Measurements from ENCODE around the gene ZNF200. TPM values are rescaled to one million over a fixed set of nuclear protein-coding genes. Genes with fewer than 3 reads are reported as not detected.
A peak's percentile ranks its signal among the peaks of the same experiment; 100 is the strongest.

The ZNF200 gene
- total RNA-seq, 4 donors from 2014 or later: 4.9 to 13.0 (median 7.4) TPM

DNA sequence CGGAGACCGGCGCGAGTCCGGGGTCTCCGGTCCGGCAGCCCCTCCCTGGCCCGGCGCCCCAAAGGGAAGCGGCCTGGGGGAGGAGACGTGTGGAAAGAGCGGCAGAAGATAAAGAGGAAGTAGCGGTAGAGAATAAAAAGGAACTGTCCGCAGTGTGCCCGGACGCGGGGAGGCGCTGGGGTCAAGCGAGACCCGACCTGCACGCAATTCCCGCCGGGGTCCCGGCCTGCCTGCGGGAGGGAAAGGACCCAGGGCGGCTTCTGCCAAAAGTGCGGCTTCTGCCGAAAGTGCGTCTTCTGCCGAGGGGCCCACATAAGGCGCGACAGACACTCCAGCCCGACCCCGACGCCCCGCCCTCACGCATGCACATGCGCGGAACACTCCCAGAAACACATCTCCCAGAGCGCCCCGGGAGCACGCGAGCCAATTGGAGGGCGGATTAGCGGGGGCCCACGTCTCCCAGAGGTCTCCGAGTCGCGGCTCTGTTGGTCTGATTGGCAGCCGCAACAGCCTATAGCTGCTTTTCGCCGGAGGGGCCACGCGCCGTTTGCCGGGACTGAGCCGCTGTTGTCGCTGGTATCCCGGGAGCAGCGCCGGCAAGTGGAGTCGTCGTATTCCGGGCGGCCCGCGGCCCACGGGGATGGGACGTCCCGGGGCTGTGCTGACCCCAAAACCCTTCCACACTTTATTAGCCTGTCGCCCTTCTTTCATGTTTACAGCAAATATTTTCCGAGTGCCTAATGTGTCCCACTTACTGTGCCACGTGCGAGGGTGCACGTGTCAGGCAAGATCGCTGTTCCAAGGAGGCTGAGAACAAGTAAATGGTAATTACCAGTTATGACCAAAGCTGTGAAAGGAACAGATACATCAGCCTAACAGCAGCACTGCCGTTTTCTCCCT is 29.4 kb upstream of the ZNF200 start:
- in situ Hi-C loops (cut with MboI; ENCODE audit: low pct_ligation_motif_present in 1 of 4, low pct_unique_long_range_greater_than_20kb in 1 of 4, low sequenced_read_pairs in 3 of 4) (no loop called here), intact Hi-C loops (cut with DNase I; ENCODE audit: low total_unique reads) (no loop called here)
- WGBS, 2 donors (ENCODE audit: low coverage in 1 of 2): 2 to 13% methylated on average over 4 to 77 of the region's 77 CpGs
- TF ChIP-seq, protein P1, sequence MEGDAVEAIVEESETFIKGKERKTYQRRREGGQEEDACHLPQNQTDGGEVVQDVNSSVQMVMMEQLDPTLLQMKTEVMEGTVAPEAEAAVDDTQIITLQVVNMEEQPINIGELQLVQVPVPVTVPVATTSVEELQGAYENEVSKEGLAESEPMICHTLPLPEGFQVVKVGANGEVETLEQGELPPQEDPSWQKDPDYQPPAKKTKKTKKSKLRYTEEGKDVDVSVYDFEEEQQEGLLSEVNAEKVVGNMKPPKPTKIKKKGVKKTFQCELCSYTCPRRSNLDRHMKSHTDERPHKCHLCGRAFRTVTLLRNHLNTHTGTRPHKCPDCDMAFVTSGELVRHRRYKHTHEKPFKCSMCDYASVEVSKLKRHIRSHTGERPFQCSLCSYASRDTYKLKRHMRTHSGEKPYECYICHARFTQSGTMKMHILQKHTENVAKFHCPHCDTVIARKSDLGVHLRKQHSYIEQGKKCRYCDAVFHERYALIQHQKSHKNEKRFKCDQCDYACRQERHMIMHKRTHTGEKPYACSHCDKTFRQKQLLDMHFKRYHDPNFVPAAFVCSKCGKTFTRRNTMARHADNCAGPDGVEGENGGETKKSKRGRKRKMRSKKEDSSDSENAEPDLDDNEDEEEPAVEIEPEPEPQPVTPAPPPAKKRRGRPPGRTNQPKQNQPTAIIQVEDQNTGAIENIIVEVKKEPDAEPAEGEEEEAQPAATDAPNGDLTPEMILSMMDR (IDR thresholded peaks at IDR 0.05): peak in 3 of 5 experiments; percentile 23 to 51 (median 32)
- TF ChIP-seq POLR2AphosphoS5 (IDR thresholded peaks at IDR 0.05) (peak; percentile 86 to 93 (median 93)), POLR2A (IDR thresholded peaks at IDR 0.05) (peak; percentile 89), EP300 (IDR thresholded peaks at IDR 0.05; ENCODE audit: low read depth) (peak; percentile 9)
- DNase-seq: peak; percentile 97
- Histone ChIP-seq H3K4me1 (peaks cover 0 to 33% (median 5%) of the 10 kb centered on the region in 4 donors), H3K4me3 (peak overlapping the region; percentile 77 to 91 (median 78)), H3K27ac (peak overlapping the region; percentile 97 to 100 (median 100)), H3K9me3 (no peaks in the 10 kb centered on the region), H3K27me3 (no peaks in the 10 kb centered on the region), H3K36me3 (peaks cover 0 to 4% (median 0%) of the 10 kb centered on the region in 4 donors)

DNA sequence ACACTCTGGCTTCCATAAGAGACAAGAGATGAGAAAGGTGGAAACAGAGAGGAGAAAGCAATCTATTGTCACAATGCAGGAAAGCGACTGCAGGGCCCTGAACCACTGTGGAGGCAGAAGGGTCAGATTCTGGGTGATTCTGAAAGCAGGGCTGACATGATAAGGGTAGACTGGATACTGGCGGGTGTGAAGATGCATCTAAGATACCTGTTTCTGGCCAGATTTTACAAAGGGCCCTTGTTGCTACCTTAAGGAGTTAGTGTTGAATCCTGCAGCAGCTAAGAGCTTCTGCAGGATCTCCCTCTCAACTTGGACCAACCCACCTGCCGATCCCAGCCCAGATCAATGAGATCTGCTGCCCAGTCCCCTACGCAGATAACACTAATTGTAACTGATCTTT is 27.6 kb upstream of the ZNF200 start:
- Histone ChIP-seq H3K9me3 (no peaks in the 10 kb centered on the region), H3K27ac (peak overlapping the region in 1 of 4 donors; percentile 100), H3K27me3 (no peaks in the 10 kb centered on the region), H3K4me1 (peaks cover 0 to 33% (median 5%) of the 10 kb centered on the region in 4 donors), H3K4me3 (no peak overlapping the region), H3K36me3 (no peaks in the 10 kb centered on the region)
- no peak for DNase-seq
- WGBS, 2 donors (ENCODE audit: low coverage in 1 of 2): 95 to 100% methylated on average over 2 to 4 of the region's 4 CpGs
- TF ChIP-seq POLR2AphosphoS5 (IDR thresholded peaks at IDR 0.05) (no peak), EP300 (IDR thresholded peaks at IDR 0.05; ENCODE audit: low read depth) (no peak), POLR2A (IDR thresholded peaks at IDR 0.05) (no peak)
- TF ChIP-seq, protein P1 (IDR thresholded peaks at IDR 0.05): no peak
- intact Hi-C loops (cut with DNase I; ENCODE audit: low total_unique reads) (no loop called here), in situ Hi-C loops (cut with MboI; ENCODE audit: low pct_ligation_motif_present in 1 of 4, low pct_unique_long_range_greater_than_20kb in 1 of 4, low sequenced_read_pairs in 3 of 4) (no loop called here)

DNA sequence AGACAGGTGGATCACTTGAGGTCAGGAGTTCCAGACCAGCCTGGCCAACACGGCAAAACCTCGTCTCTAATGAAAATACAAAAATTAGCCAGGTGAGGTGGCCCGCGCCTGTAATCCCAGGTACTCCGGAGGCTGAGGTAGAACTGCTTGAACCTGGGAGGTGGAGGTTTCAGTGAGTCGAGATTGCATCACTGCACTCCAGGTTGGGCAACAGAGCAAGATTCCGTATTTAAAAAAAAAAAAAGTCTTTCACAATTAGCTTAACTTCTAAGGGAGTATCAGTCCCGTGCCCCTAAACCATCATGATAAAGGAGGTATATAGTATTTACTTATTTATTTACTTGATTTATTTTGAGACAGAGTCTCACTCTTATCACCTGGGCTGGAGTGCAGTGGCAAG is 24.9 kb upstream of the ZNF200 start:
- Histone ChIP-seq H3K27me3 (no peaks in the 10 kb centered on the region), H3K36me3 (no peaks in the 10 kb centered on the region), H3K9me3 (no peaks in the 10 kb centered on the region), H3K27ac (no peak overlapping the region), H3K4me1 (peaks cover 0 to 10% (median 3%) of the 10 kb centered on the region in 4 donors), H3K4me3 (no peak overlapping the region)
- intact Hi-C loops (cut with DNase I; ENCODE audit: low total_unique reads) (no loop called here), in situ Hi-C loops (cut with MboI; ENCODE audit: low pct_ligation_motif_present in 1 of 4, low pct_unique_long_range_greater_than_20kb in 1 of 4, low sequenced_read_pairs in 3 of 4) (no loop called here)
- DNase-seq: no peak
- 78 to 86% methylated on average over 8 of the region's 8 CpGs for WGBS, 2 donors (ENCODE audit: low coverage in 1 of 2)
- TF ChIP-seq POLR2AphosphoS5 (IDR thresholded peaks at IDR 0.05): no peak
- TF ChIP-seq, protein P1 (IDR thresholded peaks at IDR 0.05): no peak
- TF ChIP-seq EP300 (IDR thresholded peaks at IDR 0.05; ENCODE audit: low read depth): no peak
- no peak for TF ChIP-seq POLR2A (IDR thresholded peaks at IDR 0.05)

DNA sequence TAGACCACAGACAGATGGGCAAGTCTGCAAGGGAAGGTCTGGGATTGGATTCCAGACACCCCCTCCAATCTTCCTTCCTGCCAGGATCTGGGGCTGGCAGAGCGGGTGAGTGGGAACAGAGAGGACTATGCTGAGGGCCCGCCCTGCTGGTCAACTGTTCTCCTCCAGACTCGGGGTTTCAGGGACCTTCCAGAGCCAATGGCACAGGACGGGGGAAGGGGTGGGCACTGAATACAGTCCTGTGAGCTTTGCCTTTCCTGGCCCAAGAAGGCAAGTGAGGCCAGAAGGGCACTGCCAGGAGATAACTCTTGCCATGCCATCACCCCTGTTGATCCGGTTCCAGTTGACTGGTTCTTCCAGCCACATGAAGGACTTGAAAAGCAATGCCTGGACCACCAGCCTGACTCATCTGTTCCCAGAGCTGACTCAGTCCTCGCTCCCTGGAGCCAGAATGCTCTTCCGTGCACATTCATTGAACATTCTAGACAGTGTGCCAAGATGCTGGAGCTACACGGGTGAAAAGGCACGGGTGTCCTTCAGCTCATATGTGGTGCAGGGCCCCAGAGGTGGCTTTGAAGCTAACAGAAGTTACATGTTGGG is 22.0 kb upstream of the ZNF200 start:
- TF ChIP-seq, protein P1 (IDR thresholded peaks at IDR 0.05): no peak
- TF ChIP-seq POLR2A (IDR thresholded peaks at IDR 0.05) (no peak), POLR2AphosphoS5 (IDR thresholded peaks at IDR 0.05) (no peak), EP300 (IDR thresholded peaks at IDR 0.05; ENCODE audit: low read depth) (no peak)
- Histone ChIP-seq H3K36me3 (no peaks in the 10 kb centered on the region), H3K4me1 (no peaks in the 10 kb centered on the region), H3K27ac (no peak overlapping the region), H3K9me3 (no peaks in the 10 kb centered on the region), H3K27me3 (peaks cover 6% of the 10 kb centered on the region), H3K4me3 (no peak overlapping the region)
- in situ Hi-C loops (cut with MboI; ENCODE audit: low pct_ligation_motif_present in 1 of 4, low pct_unique_long_range_greater_than_20kb in 1 of 4, low sequenced_read_pairs in 3 of 4): no loop called here
- intact Hi-C loops (cut with DNase I; ENCODE audit: low total_unique reads): no loop called here
- no peak for DNase-seq
- 80% methylated on average over 9 of the region's 9 CpGs; no CpG with 5 or more reads in 1 of the 2 donors for WGBS, 2 donors (ENCODE audit: low coverage in 1 of 2)
